Immature natural killer cell (primary cell): Measurements from ENCODE around the gene ANKIB1. TPM values are rescaled to one million over a fixed set of nuclear protein-coding genes. Genes with fewer than 3 reads are reported as not detected.

Experiments used
- DNase-seq, 3 donors: peaks; one replicate each; pipeline ENCODE4 v3.0.0; 2022; ENCODE audit warnings: mixed read lengths in 1 of 3
- H3K27ac Mint-ChIP-seq, 6 donors: one replicate each; pipeline ENCODE4 v1.8.0; 2020; ENCODE audit warnings: mixed read lengths in 6 of 6, mild to moderate bottlenecking in 5 of 6, inconsistent platforms in 4 of 6, moderate library complexity in 3 of 6
- H3K27me3 Mint-ChIP-seq, 3 donors: one replicate each; pipeline ENCODE4 v1.8.0; 2020 to 2021; ENCODE audit warnings: low read depth in 3 of 3, mild to moderate bottlenecking in 3 of 3, mixed read lengths in 3 of 3, moderate library complexity in 3 of 3, inconsistent platforms in 1 of 3
- H3K36me3 Mint-ChIP-seq, 3 donors: one replicate each; pipeline ENCODE4 v1.8.0; 2020; ENCODE audit warnings: mixed read lengths in 3 of 3, inconsistent platforms in 2 of 3, mild to moderate bottlenecking in 2 of 3
- H3K4me1 Mint-ChIP-seq, 2 donors: one replicate each; pipeline ENCODE4 v1.8.0; 2020; ENCODE audit warnings: inconsistent platforms in 2 of 2, mild to moderate bottlenecking in 2 of 2, mixed read lengths in 2 of 2, moderate library complexity in 1 of 2
- H3K4me3 Mint-ChIP-seq, 5 donors: one replicate each; pipeline ENCODE4 v1.8.0; 2020; ENCODE audit warnings: mild to moderate bottlenecking in 5 of 5, mixed read lengths in 5 of 5, inconsistent platforms in 3 of 5, moderate library complexity in 3 of 5
- H3K9me3 Mint-ChIP-seq, 6 donors: one replicate each; pipeline ENCODE4 v1.8.0; 2020; ENCODE audit warnings: mild to moderate bottlenecking in 6 of 6, mixed read lengths in 6 of 6, inconsistent platforms in 4 of 6, moderate library complexity in 3 of 6
- polyA plus RNA-seq, 3 donors: library from polyadenylated mRNA; unstranded; fragments of 300-500 nt; fragmentation: Illumina TruSeq; gene quantifications; one replicate each; pipeline ENCODE4 v1.2.3, GENCODE V29; 2021

ANKIB1 gene
- polyA plus RNA-seq, 3 donors from 2014 or later, result 9.6 to 18.6 (median 13.4) TPM

DNA sequence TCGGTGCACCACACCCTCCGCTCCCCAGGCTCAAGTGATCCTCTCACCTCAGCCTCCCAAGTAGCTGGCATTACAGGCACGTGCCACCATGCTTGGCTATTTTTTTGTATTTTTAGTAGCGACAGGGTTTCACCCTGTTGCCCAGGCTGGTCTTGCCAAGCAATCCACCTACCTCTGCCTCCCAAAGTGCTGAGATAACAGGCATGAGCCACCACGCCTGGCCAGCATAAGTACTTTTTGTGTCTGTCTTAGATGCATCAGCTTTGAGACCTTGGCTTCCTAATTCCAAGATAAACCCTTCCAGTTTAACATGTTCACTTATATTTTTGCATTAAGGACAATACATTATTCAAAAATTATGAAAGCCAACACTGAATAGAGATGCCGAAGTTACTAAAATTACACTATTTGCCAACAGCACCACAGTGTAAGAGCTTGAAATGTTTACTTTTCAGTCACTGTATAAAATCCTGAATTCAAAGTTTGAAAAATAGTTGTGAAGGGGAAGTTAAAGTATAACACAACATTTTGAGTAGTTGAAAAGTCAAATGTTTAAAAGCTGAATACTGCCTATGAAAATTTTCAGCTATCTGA, 36.5 kb downstream of the ANKIB1 start:
- H3K27me3 Mint-ChIP-seq, result no peaks in the 10 kb centered on the region
- no peak overlapping the region for H3K4me3 Mint-ChIP-seq
- no peak for DNase-seq
- H3K27ac Mint-ChIP-seq, result no peak overlapping the region
- no peaks in the 10 kb centered on the region for H3K9me3 Mint-ChIP-seq
- H3K36me3 Mint-ChIP-seq, result no peaks in the 10 kb centered on the region
- H3K4me1 Mint-ChIP-seq, result peaks cover 9 to 24% of the 10 kb centered on the region in 2 donors

DNA sequence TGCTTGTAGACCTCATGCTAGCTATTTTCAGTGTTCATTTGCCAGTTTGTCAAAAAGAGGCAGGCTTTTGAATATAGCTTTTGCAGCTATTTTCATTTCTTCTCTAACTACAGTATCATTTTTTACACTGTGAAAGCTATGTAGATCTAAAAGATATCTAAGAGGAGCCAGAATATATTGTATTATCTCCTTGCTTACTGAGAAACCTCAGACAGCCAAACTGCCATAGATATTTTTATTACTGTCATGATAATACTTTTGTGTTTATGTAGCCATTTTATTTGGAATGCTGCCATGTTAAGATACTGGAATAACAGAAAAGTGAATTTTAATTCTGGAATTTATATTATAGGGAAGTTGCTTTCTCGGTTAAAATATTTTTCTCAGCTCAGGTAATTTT, 37.2 kb downstream of the ANKIB1 start:
- H3K27me3 Mint-ChIP-seq, result no peaks in the 10 kb centered on the region
- H3K27ac Mint-ChIP-seq, result no peak overlapping the region
- DNase-seq, result no peak
- no peaks in the 10 kb centered on the region for H3K36me3 Mint-ChIP-seq
- H3K4me1 Mint-ChIP-seq, result peaks cover 7 to 24% of the 10 kb centered on the region in 2 donors
- H3K9me3 Mint-ChIP-seq, result no peaks in the 10 kb centered on the region
- no peak overlapping the region for H3K4me3 Mint-ChIP-seq

DNA sequence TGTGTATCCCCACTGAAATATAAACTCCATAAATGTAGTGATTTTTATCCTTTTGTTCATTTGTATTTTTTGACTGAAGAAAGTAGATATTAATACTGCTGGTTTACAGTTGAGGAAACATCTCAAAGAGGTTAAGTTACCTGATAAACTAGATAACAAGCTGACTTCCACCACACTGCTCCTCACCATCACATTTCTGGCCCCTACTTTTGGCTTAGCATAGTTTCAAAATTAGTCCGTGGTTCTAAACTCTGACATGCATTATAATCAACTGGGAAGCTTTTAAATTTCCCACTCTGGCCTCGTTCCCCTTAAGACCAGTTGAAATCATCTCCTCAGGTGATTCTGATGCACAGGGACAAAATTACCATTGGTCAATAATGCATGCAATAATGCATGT, 43.5 kb downstream of the ANKIB1 start:
- H3K9me3 Mint-ChIP-seq, result no peaks in the 10 kb centered on the region
- peaks cover 24 to 58% of the 10 kb centered on the region in 2 donors for H3K4me1 Mint-ChIP-seq
- no peaks in the 10 kb centered on the region for H3K27me3 Mint-ChIP-seq
- H3K4me3 Mint-ChIP-seq, result no peak overlapping the region
- H3K36me3 Mint-ChIP-seq, result peaks cover 0 to 4% (median 0%) of the 10 kb centered on the region in 3 donors
- DNase-seq, result no peak
- H3K27ac Mint-ChIP-seq, result no peak overlapping the region

DNA sequence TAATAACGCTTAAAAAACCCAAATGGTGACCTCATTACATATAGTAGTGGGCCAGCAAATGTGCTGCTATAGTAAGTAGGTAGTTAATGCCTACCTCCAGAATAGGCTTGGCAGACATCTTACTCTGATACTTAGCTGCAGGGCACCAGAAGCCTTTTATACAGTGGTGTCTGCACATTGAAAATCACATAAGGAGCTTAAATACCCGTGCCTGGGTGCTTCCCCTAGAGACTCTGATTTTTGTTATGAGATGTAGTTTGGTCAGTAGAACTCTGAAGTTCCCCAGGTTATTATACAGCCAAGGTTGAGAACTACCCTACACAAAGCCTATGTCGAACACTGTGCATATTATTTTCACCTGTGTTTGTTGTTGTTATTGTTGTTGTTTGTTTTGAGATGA, 47.2 kb downstream of the ANKIB1 start:
- DNase-seq, result no peak
- Mint-ChIP-seq H3K27ac (peak overlapping the region; percentile 15 to 83 (median 57)), H3K9me3 (no peaks in the 10 kb centered on the region), H3K4me3 (no peak overlapping the region), H3K4me1 (peaks cover 23 to 47% of the 10 kb centered on the region in 2 donors), H3K36me3 (peaks cover 0 to 12% (median 8%) of the 10 kb centered on the region in 3 donors), H3K27me3 (no peaks in the 10 kb centered on the region)

DNA sequence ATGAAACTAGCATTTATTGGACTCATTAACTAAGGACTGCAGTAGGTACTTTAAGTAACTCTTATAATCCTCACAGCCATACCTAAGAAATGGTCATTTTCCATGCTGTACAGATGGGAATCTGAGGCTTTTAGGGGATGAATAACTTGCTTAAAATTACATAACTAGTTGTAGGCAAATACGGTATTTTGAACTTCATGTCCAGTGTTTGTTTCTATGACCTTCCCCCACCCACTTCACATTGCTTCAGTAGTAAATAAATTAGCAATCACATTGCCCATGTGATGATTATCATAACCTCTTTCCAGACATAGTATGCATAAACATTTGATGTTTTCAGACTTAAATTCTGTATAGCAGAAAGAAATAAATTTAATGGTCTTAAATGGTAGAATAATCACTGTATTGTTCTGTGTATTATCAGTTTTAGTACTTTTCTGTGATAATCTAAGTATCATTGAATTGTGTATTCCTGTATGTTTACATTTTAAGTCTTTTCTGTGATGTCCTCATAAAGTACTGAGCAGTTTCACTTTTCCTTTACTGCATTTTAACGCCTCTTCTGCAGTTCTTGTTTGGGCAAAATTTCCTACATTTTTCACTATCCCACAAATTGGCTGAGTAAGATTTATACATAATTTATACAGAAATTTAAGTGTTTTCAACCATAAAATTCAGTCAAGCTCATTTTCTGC, 48.3 kb downstream of the ANKIB1 start:
- Mint-ChIP-seq H3K9me3 (no peaks in the 10 kb centered on the region), H3K27me3 (no peaks in the 10 kb centered on the region), H3K36me3 (peaks cover 3 to 16% (median 10%) of the 10 kb centered on the region in 3 donors), H3K4me3 (peak overlapping the region; percentile 15 to 69 (median 45)), H3K27ac (peak overlapping the region; percentile 24 to 83 (median 76)), H3K4me1 (peaks cover 23 to 40% of the 10 kb centered on the region in 2 donors)
- no peak for DNase-seq

DNA sequence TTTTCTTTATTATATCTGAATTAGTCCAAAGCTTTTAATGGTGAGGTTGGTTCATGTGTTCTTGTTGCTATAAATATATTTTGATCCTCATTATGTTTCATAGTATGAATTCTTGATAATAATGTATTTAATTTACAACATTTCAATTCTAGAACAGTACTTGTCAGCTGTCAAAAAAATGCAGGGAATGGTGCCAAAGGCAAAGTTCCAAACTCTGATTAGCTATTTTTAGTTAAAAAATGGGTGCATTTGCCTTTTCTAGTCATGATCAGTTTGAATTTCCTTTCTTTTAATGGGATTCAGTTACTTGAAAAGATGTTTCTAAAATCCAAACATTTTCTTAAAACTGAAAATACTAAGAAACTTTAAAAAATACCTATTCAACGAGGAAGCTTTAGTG, 49.6 kb downstream of the ANKIB1 start:
- Mint-ChIP-seq H3K4me3 (no peak overlapping the region), H3K4me1 (peaks cover 19 to 29% of the 10 kb centered on the region in 2 donors), H3K9me3 (no peaks in the 10 kb centered on the region), H3K27ac (no peak overlapping the region), H3K27me3 (no peaks in the 10 kb centered on the region), H3K36me3 (peaks cover 9 to 19% (median 12%) of the 10 kb centered on the region in 3 donors)
- no peak for DNase-seq

DNA sequence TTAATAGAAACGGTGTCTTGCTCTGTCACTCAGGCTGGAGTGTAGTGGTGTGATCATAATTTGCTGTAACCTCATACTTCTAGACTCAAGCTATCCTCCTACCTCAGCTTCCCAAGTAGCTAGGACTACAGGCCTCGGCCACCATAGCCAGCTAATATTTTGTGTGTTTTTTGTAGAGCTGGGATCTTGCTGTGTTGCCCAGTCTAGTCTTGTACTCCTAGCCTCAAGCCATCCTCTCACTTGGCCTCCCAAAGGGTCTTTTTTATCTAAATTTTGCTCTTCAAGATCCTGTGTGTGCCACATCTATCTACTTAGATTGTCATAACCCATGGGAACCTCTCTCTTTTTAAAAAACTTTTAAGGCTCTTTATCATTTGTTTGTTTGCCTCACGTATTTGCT, 50.5 kb downstream of the ANKIB1 start:
- peak overlapping the region in 3 of 6 donors; percentile 14 to 31 (median 26) for H3K27ac Mint-ChIP-seq
- H3K36me3 Mint-ChIP-seq, result peaks cover 16 to 26% (median 16%) of the 10 kb centered on the region in 3 donors
- H3K4me3 Mint-ChIP-seq, result no peak overlapping the region
- DNase-seq, result no peak
- peaks cover 17 to 24% of the 10 kb centered on the region in 2 donors for H3K4me1 Mint-ChIP-seq
- H3K9me3 Mint-ChIP-seq, result no peaks in the 10 kb centered on the region
- H3K27me3 Mint-ChIP-seq, result no peaks in the 10 kb centered on the region

DNA sequence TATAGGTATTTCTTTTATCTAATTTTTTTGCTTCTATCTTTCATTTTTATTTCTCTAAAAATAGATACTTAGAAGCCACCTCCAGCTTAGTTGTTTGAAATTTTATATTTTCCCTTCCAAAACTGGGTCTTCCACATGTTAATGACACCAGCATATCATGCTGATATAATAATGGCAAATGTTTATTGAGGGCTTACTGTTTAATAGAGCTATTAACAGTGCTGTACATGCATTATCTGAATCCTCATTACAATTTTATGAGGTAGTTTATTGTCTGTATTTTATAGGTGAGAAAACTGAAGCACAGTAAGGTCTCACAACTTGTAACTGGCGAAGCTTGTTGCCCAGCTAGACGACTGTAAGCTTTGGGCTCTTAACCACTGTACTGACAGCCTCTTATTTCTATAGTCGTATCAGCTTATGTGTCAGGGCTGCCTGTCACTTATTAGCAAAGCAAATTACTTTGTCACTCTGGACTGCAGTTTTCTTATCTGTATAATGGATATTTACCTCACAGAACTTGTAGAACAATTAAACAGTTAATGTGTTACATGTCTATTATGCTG, 51.2 kb downstream of the ANKIB1 start:
- Mint-ChIP-seq H3K9me3 (no peaks in the 10 kb centered on the region), H3K4me1 (peaks cover 14 to 24% of the 10 kb centered on the region in 2 donors), H3K27ac (peak overlapping the region in 1 of 6 donors; percentile 13), H3K36me3 (peaks cover 16 to 26% (median 16%) of the 10 kb centered on the region in 3 donors), H3K4me3 (no peak overlapping the region), H3K27me3 (no peaks in the 10 kb centered on the region)
- no peak for DNase-seq

DNA sequence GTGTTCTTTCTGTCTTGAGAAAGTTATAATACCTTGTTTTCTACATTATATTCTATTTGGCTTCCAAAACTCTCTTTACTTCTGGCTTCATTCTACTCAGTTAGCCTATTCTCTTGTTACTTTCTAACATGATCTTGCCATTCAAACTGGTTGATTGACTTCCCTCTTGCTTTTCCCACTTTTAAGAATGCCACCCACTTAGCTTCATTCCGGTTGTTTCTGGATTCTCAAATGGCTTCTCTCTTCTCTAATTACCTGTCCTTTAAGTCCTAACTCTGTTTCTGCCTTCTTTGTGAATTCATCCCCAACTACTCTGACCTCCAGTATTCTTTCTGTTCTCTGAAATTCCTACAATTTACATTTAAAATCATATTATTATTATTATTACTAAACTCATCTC, 52.0 kb downstream of the ANKIB1 start:
- Mint-ChIP-seq H3K27me3 (peaks cover 0 to under 1% (median 0%) of the 10 kb centered on the region in 3 donors), H3K4me3 (no peak overlapping the region), H3K4me1 (peaks cover 14 to 24% of the 10 kb centered on the region in 2 donors), H3K36me3 (peaks cover 16 to 26% (median 16%) of the 10 kb centered on the region in 3 donors), H3K27ac (peak overlapping the region in 3 of 6 donors; percentile 3 to 47 (median 13)), H3K9me3 (no peaks in the 10 kb centered on the region)
- no peak for DNase-seq

DNA sequence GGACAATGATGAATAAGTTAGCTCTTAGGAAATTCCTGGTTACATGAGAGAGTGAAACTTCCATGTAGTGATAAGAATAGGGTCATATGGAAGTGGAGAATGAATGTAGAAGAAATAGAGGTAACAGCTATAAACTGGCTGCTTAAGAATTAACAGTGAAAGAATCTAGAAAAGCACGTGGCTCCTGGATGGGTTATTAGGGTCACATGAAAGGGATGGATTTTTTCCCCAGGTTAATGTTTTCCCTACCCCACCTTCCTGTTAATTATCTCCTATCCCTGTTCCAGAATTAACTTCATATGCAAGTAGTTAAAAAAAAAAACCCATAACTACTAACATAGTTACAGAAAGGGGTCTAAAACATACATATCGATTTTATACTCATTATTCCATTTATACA, 58.0 kb downstream of the ANKIB1 start:
- DNase-seq, result no peak
- H3K4me1 Mint-ChIP-seq, result no peaks in the 10 kb centered on the region
- H3K27ac Mint-ChIP-seq, result no peak overlapping the region
- H3K27me3 Mint-ChIP-seq, result peaks cover 0 to 2% (median 0%) of the 10 kb centered on the region in 3 donors
- peaks cover 16 to 25% (median 16%) of the 10 kb centered on the region in 3 donors for H3K36me3 Mint-ChIP-seq
- no peak overlapping the region for H3K4me3 Mint-ChIP-seq
- no peaks in the 10 kb centered on the region for H3K9me3 Mint-ChIP-seq

DNA sequence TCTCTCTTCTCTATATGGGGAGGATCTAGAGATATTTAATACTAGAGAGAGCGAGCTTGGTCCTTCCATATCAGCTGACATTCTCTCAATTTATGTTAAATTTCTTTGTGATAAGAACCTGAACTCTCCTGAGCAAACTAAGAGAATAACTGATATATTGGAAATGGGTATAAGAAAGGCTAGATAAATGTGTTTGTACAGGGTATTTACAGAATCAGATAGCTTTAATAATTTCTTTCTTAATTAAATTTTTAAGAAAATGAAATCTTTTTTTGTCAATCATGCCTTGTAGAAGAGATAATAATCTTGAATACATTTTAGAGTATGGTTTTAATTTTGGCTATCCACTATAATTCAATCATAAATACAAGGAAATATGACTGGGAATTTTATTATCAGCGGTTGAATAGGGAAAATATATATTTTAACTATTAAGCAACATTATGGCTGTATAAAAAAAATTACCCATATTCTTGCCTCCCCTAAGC, 58.7 kb downstream of the ANKIB1 start:
- peaks cover 11 to 19% (median 11%) of the 10 kb centered on the region in 3 donors for H3K36me3 Mint-ChIP-seq
- no peaks in the 10 kb centered on the region for H3K9me3 Mint-ChIP-seq
- H3K27ac Mint-ChIP-seq, result no peak overlapping the region
- DNase-seq, result no peak
- H3K27me3 Mint-ChIP-seq, result peaks cover 0 to 2% (median 0%) of the 10 kb centered on the region in 3 donors
- no peak overlapping the region for H3K4me3 Mint-ChIP-seq
- no peaks in the 10 kb centered on the region for H3K4me1 Mint-ChIP-seq

DNA sequence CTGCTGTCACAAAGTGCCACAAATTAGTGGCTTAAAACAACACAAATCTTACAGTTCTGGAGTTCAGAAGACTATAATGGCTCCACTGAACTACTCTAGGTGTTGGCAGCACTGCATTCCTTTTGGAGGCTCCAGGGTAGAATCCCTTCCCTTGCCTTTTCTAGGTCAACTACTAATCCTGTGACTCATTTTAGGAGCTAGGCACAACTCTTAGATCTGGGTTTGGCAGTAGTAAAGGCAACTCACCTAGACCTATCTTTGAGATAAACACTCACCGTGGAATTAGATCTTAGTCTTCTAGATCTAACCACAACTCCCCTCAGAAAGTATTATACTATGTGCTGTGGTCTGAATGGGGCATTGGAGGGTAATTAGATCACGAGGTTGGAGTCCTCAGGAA, 60.4 kb downstream of the ANKIB1 start:
- H3K27me3 Mint-ChIP-seq, result peaks cover 0 to 2% (median 0%) of the 10 kb centered on the region in 3 donors
- H3K27ac Mint-ChIP-seq, result peak overlapping the region in 1 of 6 donors; percentile 29
- DNase-seq, result no peak
- no peak overlapping the region for H3K4me3 Mint-ChIP-seq
- H3K4me1 Mint-ChIP-seq, result no peaks in the 10 kb centered on the region
- H3K9me3 Mint-ChIP-seq, result no peaks in the 10 kb centered on the region
- peaks cover 5 to 10% (median 5%) of the 10 kb centered on the region in 3 donors for H3K36me3 Mint-ChIP-seq

DNA sequence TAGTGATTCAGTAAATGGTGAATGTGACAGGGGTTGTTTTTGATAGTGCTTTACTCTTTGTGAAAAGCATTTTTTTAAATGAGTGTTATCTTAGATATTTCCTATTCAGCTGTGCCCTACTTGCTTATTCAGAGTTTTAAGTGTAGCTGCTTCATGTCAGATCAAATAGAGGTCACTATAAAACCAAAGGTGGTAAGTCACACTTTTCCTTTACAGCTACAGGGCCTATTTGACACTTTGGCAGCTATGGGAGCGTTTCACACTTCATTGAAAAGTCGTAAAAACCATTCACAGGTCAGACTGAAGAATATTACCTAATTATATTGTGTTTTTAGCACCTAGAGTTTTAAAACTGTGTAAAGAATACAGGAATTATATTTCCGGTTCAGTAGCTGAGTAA, 67.3 kb downstream of the ANKIB1 start:
- Mint-ChIP-seq H3K9me3 (no peaks in the 10 kb centered on the region), H3K4me3 (peak overlapping the region in 4 of 5 donors; percentile 12 to 66 (median 22)), H3K36me3 (peaks cover 0 to 3% (median 0%) of the 10 kb centered on the region in 3 donors)

DNA sequence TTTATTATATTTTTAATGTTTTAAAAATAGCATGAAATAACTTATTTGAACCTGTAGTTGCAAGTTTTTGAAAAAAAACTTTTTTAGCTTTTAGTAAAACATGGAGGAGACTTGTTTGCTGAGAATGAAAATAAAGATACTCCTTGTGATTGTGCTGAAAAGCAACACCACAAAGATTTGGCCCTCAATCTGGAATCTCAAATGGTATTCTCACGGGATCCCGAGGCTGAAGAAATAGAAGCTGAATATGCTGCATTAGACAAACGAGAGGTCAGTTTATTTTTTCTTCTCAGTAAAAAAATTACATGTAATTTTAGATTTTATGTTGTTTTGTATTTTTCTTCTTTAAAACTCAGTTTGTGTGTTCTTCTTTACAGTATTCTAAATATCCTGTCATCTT, 73.5 kb downstream of the ANKIB1 start:
- H3K9me3 Mint-ChIP-seq, result no peaks in the 10 kb centered on the region
- peaks cover 0 to 5% of the 10 kb centered on the region in 2 donors for H3K4me1 Mint-ChIP-seq
- no peaks in the 10 kb centered on the region for H3K27me3 Mint-ChIP-seq
- H3K27ac Mint-ChIP-seq, result no peak overlapping the region
- H3K36me3 Mint-ChIP-seq, result peaks cover 9 to 13% (median 12%) of the 10 kb centered on the region in 3 donors
- no peak overlapping the region for H3K4me3 Mint-ChIP-seq
- no peak for DNase-seq

More for the DNA sequence above, 67.3 kb downstream of the ANKIB1 start:
- H3K27me3 Mint-ChIP-seq, result no peaks in the 10 kb centered on the region
- peak; percentile 55 to 67 (median 63) for DNase-seq
- peaks cover 17 to 25% of the 10 kb centered on the region in 2 donors for H3K4me1 Mint-ChIP-seq
- peak overlapping the region in 5 of 6 donors; percentile 86 to 93 (median 88) for H3K27ac Mint-ChIP-seq
